C4-2B (cell line): ENCODE measurements around the gene HOXB1.

ENCODE experiments used
- CTCF ChIP-seq: fragments of 450-650 bp; conservative IDR thresholded peaks from 2 replicates; pipeline ENCODE4 v1.5.1; 2017; ENCODE audit warnings: mild to moderate bottlenecking
- ZFX ChIP-seq: fragments of 450-650 bp; IDR thresholded peaks from 2 replicates; pipeline ENCODE4 v1.6.1; 2017

GRCh38 chr17:48500435-48501426 is 30.1 kb downstream of the HOXB1 start:
- TF ChIP-seq CTCF = no peak
- no peak for TF ChIP-seq ZFX
